NCI-H460 (cell line): Measurements from ENCODE around the gene ABCD2. TPM values are rescaled to one million over a fixed set of nuclear protein-coding genes. Genes with fewer than 3 reads are reported as not detected.
A peak's percentile ranks its signal among the peaks of the same experiment; 100 is the strongest.
"Not testable (repeated sequence)": the region's sequence is repeated elsewhere in the genome, so short reads cannot be mapped to it uniquely, and the experiment has no call there.

Source experiments
- DNase-seq: peaks from one replicate; pipeline ENCODE4 v3.0.0-alpha.2; 2016; ENCODE audit warnings: low read depth; ENCODE audit errors: extremely low read depth
- total RNA-seq: library from RNA; depleted of rRNA; stranded (reverse); fragments of >200 nt; shearing (Covaris generic); gene quantifications from 2 replicates; pipeline ENCODE4 v1.2.3, GENCODE V29; 2014

Gene ABCD2
- total RNA-seq, 1 experiment from 2014 or later = not detected

DNA sequence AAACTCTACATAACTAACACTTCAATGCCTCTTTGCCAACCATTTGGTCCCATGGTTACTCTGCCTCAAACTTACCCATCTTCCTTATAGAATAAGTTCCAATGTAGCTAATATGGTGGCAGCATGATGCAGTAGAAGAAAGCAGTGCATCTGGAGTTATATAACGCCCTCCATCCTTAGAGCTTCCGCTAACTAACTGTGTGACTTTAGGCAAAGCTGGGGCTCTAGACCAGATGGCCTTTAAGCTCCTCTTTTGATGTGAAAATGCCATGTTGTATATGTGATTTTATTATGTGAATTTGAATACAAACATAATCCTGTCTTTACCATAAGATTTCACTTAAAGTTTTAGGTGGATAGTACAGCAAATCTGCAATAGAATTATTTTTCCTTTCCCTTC is 6.1 kb downstream of the ABCD2 start:
- DNase-seq = no peak

GRCh38 chr12:39612250-39612649 is 7.4 kb downstream of the ABCD2 start:
- no peak for DNase-seq

DNA sequence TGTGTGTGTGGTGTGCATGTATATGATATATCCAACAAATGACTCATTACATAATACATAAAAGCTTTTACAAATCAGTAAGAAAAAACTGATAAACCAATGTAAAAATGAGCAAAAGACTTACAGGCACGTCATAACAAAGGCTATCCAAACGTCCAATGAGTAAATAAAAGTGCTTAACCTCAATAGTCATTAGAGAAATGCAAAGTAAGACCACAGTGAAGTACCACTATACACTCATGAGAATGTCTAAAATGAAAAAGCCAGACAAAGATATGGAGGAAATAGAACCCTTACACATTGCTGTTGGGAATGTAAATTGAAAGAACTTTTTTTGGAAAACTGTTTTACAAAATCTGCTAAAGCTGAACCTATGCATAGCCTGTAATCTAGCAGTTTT is 7.8 kb downstream of the ABCD2 start:
- DNase-seq = no peak

- DNase-seq = no peak
Observed at GRCh38 chr12:39610436-39611025, 9.1 kb downstream of the ABCD2 start.

- no peak for DNase-seq
Observed at GRCh38 chr12:39606712-39607423, 12.7 kb downstream of the ABCD2 start.

DNA sequence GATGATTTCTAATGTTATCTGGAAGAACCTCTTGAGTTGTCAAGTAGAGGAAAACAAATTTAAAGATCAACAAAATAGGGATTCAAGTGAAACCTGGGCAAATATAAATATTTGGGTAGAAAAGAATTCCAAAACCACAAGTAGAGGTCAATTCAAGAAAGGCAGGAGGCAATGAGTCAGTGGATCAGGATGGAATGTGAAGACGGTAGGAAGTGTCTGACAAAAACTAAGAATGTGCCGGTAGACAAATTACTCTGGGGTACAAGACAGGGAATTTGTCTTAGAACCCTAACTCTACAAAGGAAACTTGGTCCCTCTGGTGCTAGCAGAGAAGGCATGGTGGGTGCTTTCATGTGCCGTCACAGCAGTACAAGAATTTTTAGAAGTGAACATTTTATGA is 13.6 kb downstream of the ABCD2 start:
- no peak for DNase-seq

DNA sequence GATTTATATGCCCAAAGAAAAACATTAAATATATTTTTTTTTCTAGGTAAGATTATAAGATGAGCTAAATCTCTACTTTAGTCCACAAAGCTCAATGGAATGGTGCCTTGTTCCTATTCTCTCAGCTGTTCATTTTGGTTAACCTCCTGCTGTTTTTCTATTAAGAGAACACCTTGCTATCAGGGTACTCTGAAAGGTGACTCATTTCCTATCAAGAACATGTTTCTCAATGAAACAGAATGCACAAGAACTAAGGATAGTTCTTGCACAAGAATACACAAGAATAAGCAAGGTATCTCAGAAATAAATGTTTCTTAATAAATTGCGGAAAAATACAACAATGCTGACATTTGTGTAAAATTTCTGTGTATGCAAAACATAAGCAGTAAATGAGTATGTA is 14.1 kb downstream of the ABCD2 start:
- DNase-seq = no peak

DNA sequence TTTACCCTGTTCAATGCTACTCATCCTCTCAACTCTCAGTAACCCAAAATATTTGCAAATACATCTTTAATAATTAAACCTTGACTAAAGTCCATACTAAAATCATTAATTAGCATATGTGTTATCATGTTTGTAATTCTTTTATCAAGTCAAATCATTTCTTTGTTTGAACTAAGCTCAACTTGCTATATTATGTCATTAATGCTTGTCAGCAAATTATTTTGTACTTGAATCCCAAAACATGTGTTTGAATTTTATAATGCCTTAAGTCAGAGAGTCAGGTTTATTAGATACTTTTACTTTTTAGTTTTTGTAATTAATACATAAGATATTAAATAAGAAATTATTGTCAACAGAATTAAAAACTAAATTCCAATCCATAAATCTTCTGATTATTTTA is 16.5 kb downstream of the ABCD2 start:
- DNase-seq = no peak

DNA sequence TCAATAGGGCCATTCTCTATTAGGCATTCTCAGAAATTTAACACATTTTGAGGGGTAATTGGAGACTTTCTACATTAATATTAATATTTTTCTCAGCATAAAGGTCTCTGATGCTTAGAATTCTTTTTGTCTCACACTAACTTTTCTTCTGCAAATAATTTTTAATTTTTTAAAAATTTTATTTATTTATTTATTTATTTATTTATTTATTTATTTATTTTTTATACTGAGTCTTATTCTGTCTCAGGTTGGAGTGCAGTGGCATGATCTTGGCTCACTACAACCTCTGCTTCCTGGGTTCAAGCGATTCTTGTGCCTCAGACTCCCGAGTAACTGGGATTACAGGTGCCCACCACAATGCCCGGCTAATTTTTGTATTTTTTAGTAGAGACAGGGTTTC is 17.7 kb downstream of the ABCD2 start:
- DNase-seq = not testable (repeated sequence)

DNA sequence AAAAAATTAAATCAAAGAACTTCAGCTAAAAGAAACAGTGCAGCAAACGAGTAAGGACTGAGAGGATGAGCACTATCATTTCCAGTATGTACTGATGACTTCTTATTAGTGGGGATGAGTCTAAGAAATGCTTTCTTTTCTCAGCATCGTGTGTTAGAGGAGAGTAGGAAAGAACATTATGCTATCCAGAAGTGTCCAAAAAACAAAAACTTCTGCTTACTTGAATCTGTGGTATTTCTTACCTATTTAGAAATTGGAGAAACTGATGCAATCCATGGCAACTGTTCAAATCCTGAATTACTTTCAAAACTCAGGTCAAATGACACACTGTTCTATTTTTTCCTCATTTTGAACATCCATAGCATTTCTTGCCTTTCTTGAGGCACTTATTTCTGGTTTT is 23.7 kb downstream of the ABCD2 start:
- peak; percentile 23 for DNase-seq

- no peak for DNase-seq
Observed at GRCh38 chr12:39592295-39592694, 27.3 kb downstream of the ABCD2 start.

- no peak for DNase-seq
Observed at GRCh38 chr12:39588348-39588747, 31.3 kb downstream of the ABCD2 start.

- DNase-seq = peak; percentile 17
Observed at GRCh38 chr12:39587225-39587624, 32.4 kb downstream of the ABCD2 start.

GRCh38 chr12:39586816-39587215 is 32.8 kb downstream of the ABCD2 start:
- no peak for DNase-seq

- DNase-seq = peak; percentile 28
Observed at GRCh38 chr12:39581592-39581991, 38.0 kb downstream of the ABCD2 start.

DNA sequence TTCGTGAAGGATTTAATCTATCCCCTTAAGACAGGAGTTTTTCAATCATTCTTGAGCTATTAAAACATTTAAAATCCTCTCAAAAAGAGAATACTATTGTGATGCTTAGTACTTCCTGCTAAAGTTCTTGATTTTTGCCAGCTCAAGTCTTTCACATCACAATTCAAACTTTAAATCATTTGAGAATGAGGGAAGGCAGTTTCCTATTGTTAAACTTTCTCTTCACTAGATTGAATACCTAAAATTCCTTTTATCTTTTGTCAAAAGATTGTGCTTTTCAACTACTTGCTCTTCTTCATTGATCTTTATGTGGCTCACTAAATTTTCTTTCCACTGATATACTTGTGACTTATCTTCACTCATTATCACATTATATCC is 44.1 kb downstream of the ABCD2 start:
- no peak for DNase-seq

DNA sequence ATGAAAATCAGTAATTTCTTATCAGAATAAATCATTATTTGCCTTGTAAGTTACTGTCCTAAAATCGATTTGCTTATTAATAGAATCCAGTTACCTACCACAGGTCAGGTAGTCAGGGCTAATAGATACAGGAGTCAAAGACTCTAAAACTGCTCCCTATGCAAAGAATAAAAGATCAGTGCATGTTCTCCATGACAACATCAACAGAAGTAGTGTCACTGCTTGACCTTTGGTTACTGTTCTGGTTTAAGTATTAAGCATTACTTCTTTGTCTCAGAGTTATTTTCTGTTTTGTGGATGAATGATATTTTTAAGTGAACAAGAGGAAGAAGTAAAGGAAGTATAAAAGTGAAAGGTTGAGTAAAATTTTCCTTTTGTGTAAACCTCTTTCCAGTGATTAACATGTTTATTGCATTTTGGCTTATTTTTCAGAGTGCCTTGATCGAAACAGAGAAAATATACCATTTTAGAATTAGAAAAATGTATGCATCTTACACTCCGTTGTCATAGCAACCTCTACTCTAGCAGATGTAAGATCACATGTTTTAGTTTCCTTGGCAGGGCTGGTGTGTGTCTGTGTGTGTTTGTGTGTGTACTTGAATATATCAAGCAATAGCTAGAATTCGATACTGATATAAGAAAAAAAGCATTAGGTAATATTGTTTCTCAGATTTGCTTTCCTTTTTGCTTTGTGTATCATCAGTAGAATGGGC is 44.7 kb downstream of the ABCD2 start:
- no peak for DNase-seq

- DNase-seq = no peak
Observed at GRCh38 chr12:39574378-39574777, 45.2 kb downstream of the ABCD2 start.

DNA sequence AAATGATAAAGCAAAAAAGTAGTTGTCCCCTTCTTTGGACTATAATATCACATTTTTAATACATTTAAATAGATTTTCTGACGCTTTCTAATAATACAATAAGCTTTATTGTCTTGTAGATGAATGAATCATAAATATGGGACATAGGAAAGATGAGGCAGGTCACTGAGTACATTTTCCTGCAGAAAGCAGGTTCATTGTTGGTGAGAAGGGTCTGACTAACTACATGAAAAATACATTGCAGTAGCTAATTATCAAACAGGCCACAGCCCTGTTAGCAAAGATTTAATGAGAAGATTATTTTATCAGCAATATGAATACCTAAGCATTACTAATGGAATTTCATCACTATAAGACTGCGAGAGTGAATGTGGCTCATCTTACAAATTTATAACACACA is 45.6 kb downstream of the ABCD2 start:
- DNase-seq = no peak

DNA sequence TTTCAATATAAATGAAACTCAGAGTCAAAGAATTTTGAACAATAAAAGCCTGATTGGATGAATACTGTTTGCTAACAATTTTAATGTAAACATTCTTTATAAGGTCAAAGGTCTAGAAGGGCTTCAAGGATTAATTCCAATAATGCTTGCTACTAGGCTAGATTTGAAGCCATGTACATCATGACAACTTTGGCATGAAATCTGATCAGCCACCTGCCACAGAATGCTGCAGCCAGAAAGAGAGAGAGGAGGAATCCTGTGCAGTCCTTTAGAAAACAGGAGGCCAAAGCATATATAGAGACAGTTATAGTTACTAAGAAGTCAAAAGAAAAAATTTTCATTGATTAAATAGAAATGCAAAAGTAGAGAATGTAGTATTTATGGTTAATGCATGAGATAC is 47.1 kb downstream of the ABCD2 start:
- DNase-seq = no peak

DNA sequence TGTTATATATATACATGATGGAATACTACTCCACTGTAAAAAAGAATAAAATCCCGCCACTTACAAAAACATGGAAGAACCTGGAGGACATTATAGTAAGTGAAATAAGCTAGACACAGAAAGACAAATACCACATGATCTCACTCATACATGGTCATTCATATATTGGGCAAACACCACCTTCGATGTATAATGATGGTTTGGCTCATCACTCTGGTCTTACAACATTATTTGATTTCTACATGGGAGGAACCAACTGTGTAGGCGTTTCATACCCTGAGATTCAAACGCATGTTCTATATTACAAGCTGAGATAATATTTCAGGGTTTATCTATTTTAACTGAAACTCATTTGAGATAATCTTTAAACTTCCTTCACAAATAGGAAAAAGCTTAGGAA is 48.3 kb downstream of the ABCD2 start:
- no peak for DNase-seq

GRCh38 chr12:39553476-39553875 is 66.1 kb downstream of the ABCD2 start:
- no peak for DNase-seq
